ENCODE data around the gene ZNF311. TPM values are rescaled to one million over a fixed set of nuclear protein-coding genes. Genes with fewer than 3 reads are reported as not detected.

The ZNF311 gene
- polyA plus RNA-seq, 1 experiment, result 0.74 TPM

DNA sequence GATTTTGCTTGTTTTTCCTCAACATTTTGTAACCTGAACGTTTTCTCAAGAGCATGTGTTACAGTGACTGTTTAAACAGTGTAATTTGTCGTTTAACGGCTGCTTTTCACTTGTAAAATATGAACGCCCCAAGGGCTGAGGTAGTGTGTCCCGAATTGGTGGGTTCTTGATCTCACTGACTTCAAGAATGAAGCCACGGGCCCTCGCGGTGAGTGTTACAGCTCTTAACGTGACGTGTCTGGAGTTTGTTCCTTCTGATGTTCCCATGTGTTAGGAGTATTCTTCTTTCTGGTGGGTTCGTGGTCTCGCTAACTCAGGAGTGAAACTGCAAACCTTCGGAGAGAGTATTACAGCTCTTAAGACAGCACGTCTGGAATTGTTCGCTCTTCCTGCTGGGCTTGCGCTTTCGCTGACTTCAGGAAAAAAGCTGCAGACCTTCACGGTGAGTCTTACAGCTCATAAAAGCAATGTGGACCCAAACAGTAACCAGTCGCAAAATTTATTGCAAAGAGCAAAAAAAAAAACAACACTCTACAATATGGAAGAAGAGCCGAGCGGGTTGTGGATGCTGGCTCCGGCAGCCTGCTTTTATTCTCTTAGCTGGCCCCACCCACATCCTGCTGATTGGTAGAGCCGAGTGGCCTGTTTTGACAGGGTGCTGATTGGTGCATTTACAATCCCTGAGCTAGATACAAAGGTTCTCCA, 56.2 kb downstream of the ZNF311 start:
- Histone ChIP-seq H3K36me3 (ENCODE audit: control insufficient read depth, insufficient read depth, low read length) (no peaks in the 10 kb centered on the region), H3K27me3 (ENCODE audit: control insufficient read depth, insufficient read depth, low read length) (no peaks in the 10 kb centered on the region), H3K4me3 (ENCODE audit: low read depth, low read length) (peak overlapping the region; percentile 2)
- no peak for DNase-seq (ENCODE audit: low read depth)
- TF ChIP-seq, protein P1, sequence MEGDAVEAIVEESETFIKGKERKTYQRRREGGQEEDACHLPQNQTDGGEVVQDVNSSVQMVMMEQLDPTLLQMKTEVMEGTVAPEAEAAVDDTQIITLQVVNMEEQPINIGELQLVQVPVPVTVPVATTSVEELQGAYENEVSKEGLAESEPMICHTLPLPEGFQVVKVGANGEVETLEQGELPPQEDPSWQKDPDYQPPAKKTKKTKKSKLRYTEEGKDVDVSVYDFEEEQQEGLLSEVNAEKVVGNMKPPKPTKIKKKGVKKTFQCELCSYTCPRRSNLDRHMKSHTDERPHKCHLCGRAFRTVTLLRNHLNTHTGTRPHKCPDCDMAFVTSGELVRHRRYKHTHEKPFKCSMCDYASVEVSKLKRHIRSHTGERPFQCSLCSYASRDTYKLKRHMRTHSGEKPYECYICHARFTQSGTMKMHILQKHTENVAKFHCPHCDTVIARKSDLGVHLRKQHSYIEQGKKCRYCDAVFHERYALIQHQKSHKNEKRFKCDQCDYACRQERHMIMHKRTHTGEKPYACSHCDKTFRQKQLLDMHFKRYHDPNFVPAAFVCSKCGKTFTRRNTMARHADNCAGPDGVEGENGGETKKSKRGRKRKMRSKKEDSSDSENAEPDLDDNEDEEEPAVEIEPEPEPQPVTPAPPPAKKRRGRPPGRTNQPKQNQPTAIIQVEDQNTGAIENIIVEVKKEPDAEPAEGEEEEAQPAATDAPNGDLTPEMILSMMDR (IDR thresholded peaks at IDR 0.05; ENCODE audit: insufficient read depth, low read depth, low read length), result no peak
- CTCF ChIA-PET, result no interaction called here
- POLR2A ChIA-PET, result interaction anchor here (0.6 kb wide), 2 partner anchors 9 to 1396 kb away, joined by 3 to 6 read pairs; no protein-coding TSS in a partner anchor

DNA sequence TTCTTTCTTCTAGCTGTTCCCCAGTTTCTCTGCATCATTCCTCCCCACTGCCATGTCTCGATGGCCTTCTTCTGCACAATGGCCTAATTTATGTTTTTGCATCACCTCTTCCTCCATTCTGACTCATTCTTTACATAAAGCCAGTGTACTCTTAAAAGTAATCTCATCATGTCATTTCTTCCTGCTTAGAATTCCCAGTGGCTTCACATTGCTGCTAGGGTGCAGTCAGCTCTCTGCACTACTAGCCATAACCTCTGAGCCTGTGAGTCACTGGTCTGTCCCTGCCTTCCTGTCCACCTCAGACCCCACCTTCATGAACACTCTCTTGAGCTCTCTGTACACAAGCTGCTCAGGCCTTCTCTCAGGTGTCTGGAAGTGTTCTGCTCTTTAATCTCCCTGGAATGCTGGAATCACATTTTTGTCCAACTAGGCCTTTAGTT, 57.3 kb downstream of the ZNF311 start:
- DNase-seq (ENCODE audit: low read depth), result no peak
- TF ChIP-seq, protein P1 (IDR thresholded peaks at IDR 0.05; ENCODE audit: insufficient read depth, low read depth, low read length), result no peak

DNA sequence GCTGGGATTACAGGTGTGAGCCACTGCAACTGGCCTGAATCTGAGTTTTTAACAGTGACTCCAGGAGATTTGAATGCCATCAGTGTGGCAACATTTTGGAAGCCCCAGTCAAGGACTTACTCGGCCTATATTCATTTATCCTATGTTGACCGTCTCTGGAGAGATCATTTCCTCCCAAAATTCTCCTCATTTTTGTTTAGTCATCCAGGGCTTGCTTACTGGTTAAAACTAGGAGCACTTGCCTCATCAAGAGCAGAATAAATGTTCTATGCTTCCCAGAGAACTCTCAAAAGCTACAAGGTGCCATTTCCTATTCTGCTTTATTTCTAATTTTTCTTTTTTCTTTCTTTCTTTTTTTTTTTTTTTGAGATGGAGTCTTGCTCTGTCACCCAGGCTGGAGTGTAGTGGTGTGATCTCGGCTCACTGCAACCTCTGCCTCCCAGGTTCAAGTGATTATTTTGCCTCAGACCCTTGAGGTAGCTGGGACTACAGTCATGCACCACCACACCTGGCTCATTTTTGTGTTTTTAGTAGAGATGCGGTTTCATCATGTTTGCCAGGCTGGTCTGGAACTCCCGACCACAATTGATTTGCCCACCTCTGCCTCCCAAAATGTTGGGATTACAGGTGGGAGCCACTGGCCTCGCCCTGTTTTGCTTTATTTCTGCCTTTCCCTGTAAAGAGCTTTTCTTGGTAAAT, 57.9 kb downstream of the ZNF311 start:
- Histone ChIP-seq H3K4me3 (ENCODE audit: low read depth, low read length) (no peak overlapping the region), H3K36me3 (ENCODE audit: control insufficient read depth, insufficient read depth, low read length) (no peaks in the 10 kb centered on the region), H3K27me3 (ENCODE audit: control insufficient read depth, insufficient read depth, low read length) (no peaks in the 10 kb centered on the region)
- CTCF ChIA-PET, result no interaction called here
- no peak for DNase-seq (ENCODE audit: low read depth)
- POLR2A ChIA-PET, result no interaction called here
- TF ChIP-seq, protein P1 (IDR thresholded peaks at IDR 0.05; ENCODE audit: insufficient read depth, low read depth, low read length), result no peak

More for the DNA sequence above, 57.3 kb downstream of the ZNF311 start:
- Histone ChIP-seq H3K4me3 (ENCODE audit: low read depth, low read length) (no peak overlapping the region), H3K36me3 (ENCODE audit: control insufficient read depth, insufficient read depth, low read length) (no peaks in the 10 kb centered on the region), H3K27me3 (ENCODE audit: control insufficient read depth, insufficient read depth, low read length) (no peaks in the 10 kb centered on the region)
- ChIA-PET POLR2A (no interaction called here), CTCF (interaction anchor here (0.5 kb wide), 1 partner anchor 157 kb away, joined by 3 read pairs; no protein-coding TSS in a partner anchor)

DNA sequence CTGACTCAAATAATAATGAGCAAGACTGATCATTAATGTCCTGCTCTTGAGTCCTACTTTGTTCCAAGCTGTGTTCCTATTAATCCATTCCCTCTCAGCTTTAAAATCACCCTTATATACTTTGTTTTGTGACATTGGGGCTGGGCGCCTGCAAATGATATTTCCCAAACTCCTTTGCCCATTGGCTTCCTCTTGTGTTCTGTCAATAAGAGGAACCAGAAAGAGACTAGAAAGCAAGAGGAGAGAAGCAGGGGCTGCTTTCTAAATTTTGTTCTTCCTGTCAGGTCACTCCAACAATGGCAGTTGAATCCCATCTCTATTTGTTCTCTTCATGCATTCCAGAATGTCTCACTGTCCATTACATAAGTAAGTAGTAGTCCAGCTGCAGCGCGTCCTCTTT, 59.8 kb downstream of the ZNF311 start:
- Histone ChIP-seq H3K36me3 (ENCODE audit: control insufficient read depth, insufficient read depth, low read length) (no peaks in the 10 kb centered on the region), H3K4me3 (ENCODE audit: low read depth, low read length) (no peak overlapping the region), H3K27me3 (ENCODE audit: control insufficient read depth, insufficient read depth, low read length) (no peaks in the 10 kb centered on the region)
- CTCF ChIA-PET, result interaction anchor here (1.0 kb wide), 1 partner anchor 73 kb away, joined by 3 read pairs; no protein-coding TSS in a partner anchor
- POLR2A ChIA-PET, result no interaction called here
- TF ChIP-seq, protein P1 (IDR thresholded peaks at IDR 0.05; ENCODE audit: insufficient read depth, low read depth, low read length), result no peak
- no peak for DNase-seq (ENCODE audit: low read depth)

Small RNA genes within 50 kb of the gene (small RNA-seq; reads per million reads assigned to genes)
- gene RN7SL471P (ENCODE audit: insufficient read length, low read depth, low replicate concordance), result 0.84 reads per million

Other genes with a start within 250 kb of the ZNF311 start
- 47.3 TPM in 2 replicates for gene TRIM27, start 81.3 kb downstream of the ZNF311 start, polyA plus RNA-seq (2011; rRNA removed)
- gene OR2W1, start 39.9 kb upstream of the ZNF311 start, polyA plus RNA-seq (2011; rRNA removed), result not detected in 2 replicates
- not detected in 2 replicates for gene OR2B3, start 82.0 kb upstream of the ZNF311 start, polyA plus RNA-seq (2011; rRNA removed)
- gene OR2J1, start 94.2 kb upstream of the ZNF311 start, polyA plus RNA-seq (2011; rRNA removed), result not detected in 2 replicates
- not detected in 2 replicates for gene OR2J3, start 102.7 kb upstream of the ZNF311 start, polyA plus RNA-seq (2011; rRNA removed)
- gene OR2J2, start 165.6 kb upstream of the ZNF311 start, polyA plus RNA-seq (2011; rRNA removed), result not detected in 2 replicates